Uterus (tissue), 4 donors: ENCODE data around the gene EPHB2. TPM values are rescaled to one million over a fixed set of nuclear protein-coding genes. Genes with fewer than 3 reads are reported as not detected.

Source experiments
- DNase-seq, 2 donors: peaks; one replicate each; pipeline ENCODE4 v3.0.0-alpha.2; 2019 to 2020
- H3K27ac ChIP-seq, 2 donors: fragments of 200-600 bp; sonication (generic); 1 replicate in 1 of 2; 2 replicates in 1 of 2; pipeline ENCODE4 v1.5.1; 2016 to 2018
- H3K27me3 ChIP-seq, 2 donors: fragments of 200-600 bp; sonication (generic); one replicate each; pipeline ENCODE4 v1.5.1; 2018 to 2019; ENCODE audit warnings: control low read depth in 1 of 2
- H3K36me3 ChIP-seq, 2 donors: fragments of 200-600 bp; sonication (generic); one replicate each; pipeline ENCODE4 v1.5.1; 2019; ENCODE audit warnings: control low read depth in 1 of 2
- H3K4me1 ChIP-seq, 2 donors: fragments of 200-600 bp; sonication (generic); one replicate each; pipeline ENCODE4 v1.5.1; 2018 to 2019; ENCODE audit warnings: control low read depth in 1 of 2
- H3K4me3 ChIP-seq, 2 donors: fragments of 200-600 bp; sonication (generic); 1 replicate in 1 of 2; 2 replicates in 1 of 2; pipeline ENCODE4 v1.5.1; 2018 to 2019; ENCODE audit warnings: mild to moderate bottlenecking in 1 of 2
- H3K9me3 ChIP-seq, 2 donors: fragments of 200-600 bp; sonication (generic); one replicate each; pipeline ENCODE4 v1.5.1; 2019; ENCODE audit warnings: control low read depth in 1 of 2
- POLR2A ChIP-seq, 2 donors: fragments of 450-650 bp; IDR thresholded peaks; one replicate each; pipeline ENCODE4 v1.6.1; 2016; ENCODE audit warnings: antibody characterized with exemption in 2 of 2, mild to moderate bottlenecking in 1 of 2, moderate library complexity in 1 of 2
- intact Hi-C: fragments of 100-400 bp; cut with DNase I; formaldehyde crosslinking; loops from one replicate; pipeline ENCODE4 v1.15.1; 2023; ENCODE audit warnings: low total_unique reads
- total RNA-seq, 4 donors: library from RNA; depleted of rRNA in 3 of 4; stranded (reverse); fragments of >200 nt in 3 of 4; gene quantifications; one replicate each; pipeline versions ENCODE4 v1.1.0 to v1.2.4, GENCODE V29; 2014 to 2023
- TF ChIP-seq, protein P1 (sequence below), 4 experiments: fragments of 200-600 bp in 2 of 4; fragments of 450-650 bp in 2 of 4; sonication (generic) in 2 of 4; IDR thresholded peaks; one replicate each; pipeline ENCODE4 v1.5.1; 2016 to 2019; ENCODE audit warnings: antibody characterized with exemption in 4 of 4, mild to moderate bottlenecking in 2 of 4, moderate library complexity in 1 of 4
- donor health status: DM: yes; HTN: yes; CAD: no.

Gene EPHB2
- total RNA-seq, 4 donors from 2014 or later, result under 0.01 to 49.6 (median 2.2) TPM

- TF ChIP-seq, protein P1, sequence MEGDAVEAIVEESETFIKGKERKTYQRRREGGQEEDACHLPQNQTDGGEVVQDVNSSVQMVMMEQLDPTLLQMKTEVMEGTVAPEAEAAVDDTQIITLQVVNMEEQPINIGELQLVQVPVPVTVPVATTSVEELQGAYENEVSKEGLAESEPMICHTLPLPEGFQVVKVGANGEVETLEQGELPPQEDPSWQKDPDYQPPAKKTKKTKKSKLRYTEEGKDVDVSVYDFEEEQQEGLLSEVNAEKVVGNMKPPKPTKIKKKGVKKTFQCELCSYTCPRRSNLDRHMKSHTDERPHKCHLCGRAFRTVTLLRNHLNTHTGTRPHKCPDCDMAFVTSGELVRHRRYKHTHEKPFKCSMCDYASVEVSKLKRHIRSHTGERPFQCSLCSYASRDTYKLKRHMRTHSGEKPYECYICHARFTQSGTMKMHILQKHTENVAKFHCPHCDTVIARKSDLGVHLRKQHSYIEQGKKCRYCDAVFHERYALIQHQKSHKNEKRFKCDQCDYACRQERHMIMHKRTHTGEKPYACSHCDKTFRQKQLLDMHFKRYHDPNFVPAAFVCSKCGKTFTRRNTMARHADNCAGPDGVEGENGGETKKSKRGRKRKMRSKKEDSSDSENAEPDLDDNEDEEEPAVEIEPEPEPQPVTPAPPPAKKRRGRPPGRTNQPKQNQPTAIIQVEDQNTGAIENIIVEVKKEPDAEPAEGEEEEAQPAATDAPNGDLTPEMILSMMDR (IDR thresholded peaks at IDR 0.05), result no peak
- no peak for DNase-seq
- H3K4me1 ChIP-seq, result no peaks in the 10 kb centered on the region
- no peak overlapping the region for H3K27ac ChIP-seq
- H3K27me3 ChIP-seq, result no peaks in the 10 kb centered on the region
- intact Hi-C loops, result no loop called here
- H3K9me3 ChIP-seq, result no peaks in the 10 kb centered on the region
- no peak overlapping the region for H3K4me3 ChIP-seq
- no peaks in the 10 kb centered on the region for H3K36me3 ChIP-seq
Observed at GRCh38 chr1:22875241-22875640, 164.6 kb downstream of the EPHB2 start.

- Histone ChIP-seq H3K27me3 (no peaks in the 10 kb centered on the region), H3K9me3 (no peaks in the 10 kb centered on the region)
- intact Hi-C loops, result no loop called here
Observed at GRCh38 chr1:22875841-22876240, 165.2 kb downstream of the EPHB2 start.

DNA sequence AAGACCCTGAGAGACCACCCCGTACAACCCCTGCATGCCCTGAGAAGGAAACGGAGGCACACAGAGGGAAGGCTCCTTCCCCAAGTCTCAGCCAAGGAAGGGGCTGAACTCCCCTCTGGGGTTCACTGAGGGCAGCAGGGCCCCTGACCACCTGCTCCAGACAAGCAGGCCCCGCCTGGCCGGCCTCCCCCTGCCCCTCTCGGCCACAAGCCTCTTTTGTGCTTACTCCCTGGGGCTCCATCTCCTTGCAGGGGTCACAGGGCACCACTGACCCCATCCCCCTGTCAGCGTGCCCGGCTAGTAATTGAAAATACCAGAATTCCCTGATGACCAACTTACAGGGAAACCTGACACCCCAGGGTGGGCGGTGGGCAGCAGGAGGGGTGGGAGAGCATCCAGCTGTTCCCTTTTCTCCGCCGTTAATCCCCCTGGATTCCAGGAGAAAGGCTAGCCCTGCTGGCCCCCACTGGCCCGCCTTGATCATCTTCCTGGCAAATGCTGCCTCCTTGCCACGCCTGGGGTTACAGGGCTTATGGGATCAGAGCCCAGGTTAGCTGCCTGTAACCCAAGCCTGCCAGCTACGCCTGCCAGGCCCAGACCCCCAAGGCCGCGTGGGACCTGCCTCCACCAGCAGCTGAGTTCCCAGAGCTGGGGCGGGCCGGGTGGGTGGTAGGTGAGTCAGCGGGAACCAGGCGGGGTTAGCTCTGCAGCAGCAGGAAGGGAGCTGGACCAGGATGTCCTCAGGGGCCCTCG lies 165.9 kb downstream of the EPHB2 start:
- H3K27ac ChIP-seq, result no peak overlapping the region

More at GRCh38 chr1:22875841-22876240, 165.2 kb downstream of the EPHB2 start:
- no peaks in the 10 kb centered on the region for H3K36me3 ChIP-seq
- DNase-seq, result no peak
- H3K27ac ChIP-seq, result no peak overlapping the region
- H3K4me1 ChIP-seq, result no peaks in the 10 kb centered on the region
- H3K4me3 ChIP-seq, result no peak overlapping the region
- TF ChIP-seq, protein P1 (IDR thresholded peaks at IDR 0.05), result no peak
- no peak for TF ChIP-seq POLR2A (IDR thresholded peaks at IDR 0.05)

GRCh38 chr1:22877112-22877915 lies 166.7 kb downstream of the EPHB2 start:
- no peak overlapping the region for H3K4me3 ChIP-seq
- no peak overlapping the region for H3K27ac ChIP-seq
- no peaks in the 10 kb centered on the region for H3K27me3 ChIP-seq
- intact Hi-C loops, result no loop called here
- H3K4me1 ChIP-seq, result no peaks in the 10 kb centered on the region
- H3K36me3 ChIP-seq, result no peaks in the 10 kb centered on the region
- DNase-seq, result no peak
- no peak for TF ChIP-seq POLR2A (IDR thresholded peaks at IDR 0.05)
- TF ChIP-seq, protein P1 (IDR thresholded peaks at IDR 0.05), result no peak
- no peaks in the 10 kb centered on the region for H3K9me3 ChIP-seq

More for the DNA sequence above, 165.9 kb downstream of the EPHB2 start:
- Histone ChIP-seq H3K4me1 (no peaks in the 10 kb centered on the region), H3K36me3 (no peaks in the 10 kb centered on the region), H3K9me3 (no peaks in the 10 kb centered on the region), H3K4me3 (no peak overlapping the region), H3K27me3 (no peaks in the 10 kb centered on the region)
- intact Hi-C loops, result no loop called here
- no peak for DNase-seq
- TF ChIP-seq POLR2A (IDR thresholded peaks at IDR 0.05), result no peak
- TF ChIP-seq, protein P1 (IDR thresholded peaks at IDR 0.05), result no peak

DNA sequence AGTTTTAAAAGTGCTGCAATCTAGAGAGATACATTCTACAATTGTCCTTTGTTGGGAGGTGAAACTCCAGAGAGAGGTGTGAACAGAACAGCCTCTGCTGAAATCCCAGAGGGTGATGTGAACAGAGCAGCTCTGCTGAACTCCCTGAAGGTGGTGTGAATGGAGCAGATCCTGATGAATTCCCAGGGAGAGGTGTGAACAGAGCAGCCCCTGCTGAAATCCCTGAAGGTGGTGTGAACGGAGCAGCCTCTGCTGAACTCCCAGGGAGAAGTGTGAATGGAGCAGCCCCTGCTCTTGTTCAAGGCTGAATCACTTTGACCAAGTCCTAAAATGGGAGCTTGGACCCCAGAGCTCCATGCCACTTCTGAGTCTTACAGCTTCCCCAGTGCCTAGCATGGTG lies 167.3 kb downstream of the EPHB2 start:
- no peaks in the 10 kb centered on the region for H3K9me3 ChIP-seq
- H3K27ac ChIP-seq, result no peak overlapping the region
- no peaks in the 10 kb centered on the region for H3K36me3 ChIP-seq
- no peaks in the 10 kb centered on the region for H3K27me3 ChIP-seq
- no peaks in the 10 kb centered on the region for H3K4me1 ChIP-seq
- no peak for DNase-seq
- intact Hi-C loops, result no loop called here
- no peak overlapping the region for H3K4me3 ChIP-seq
- TF ChIP-seq POLR2A (IDR thresholded peaks at IDR 0.05), result no peak
- TF ChIP-seq, protein P1 (IDR thresholded peaks at IDR 0.05), result no peak
